OCI-LY7 (cell line): Measurements from ENCODE around the gene EVC.

Source experiments
- CTCF ChIP-seq: fragments of 200-600 bp; sonication (generic); conservative IDR thresholded peaks from 2 replicates; pipeline ENCODE4 v1.5.1; 2014; ENCODE audit warnings: mild to moderate bottlenecking, antibody characterized with exemption, low read length, moderate library complexity, mixed read lengths
- EZH2phosphoT487 ChIP-seq: fragments of 200-600 bp; sonication (generic); IDR thresholded peaks from 2 replicates; pipeline ENCODE4 v1.6.1; 2018; ENCODE audit warnings: low read depth, borderline replicate concordance, mild to moderate bottlenecking, mixed run types, antibody characterized with exemption, low read length, moderate library complexity, mixed read lengths

GRCh38 chr4:5814421-5814820 lies 103.4 kb downstream of the EVC start:
- TF ChIP-seq CTCF (no peak), EZH2phosphoT487 (no peak)
